ENCODE results near the gene PRKG1.

DNA sequence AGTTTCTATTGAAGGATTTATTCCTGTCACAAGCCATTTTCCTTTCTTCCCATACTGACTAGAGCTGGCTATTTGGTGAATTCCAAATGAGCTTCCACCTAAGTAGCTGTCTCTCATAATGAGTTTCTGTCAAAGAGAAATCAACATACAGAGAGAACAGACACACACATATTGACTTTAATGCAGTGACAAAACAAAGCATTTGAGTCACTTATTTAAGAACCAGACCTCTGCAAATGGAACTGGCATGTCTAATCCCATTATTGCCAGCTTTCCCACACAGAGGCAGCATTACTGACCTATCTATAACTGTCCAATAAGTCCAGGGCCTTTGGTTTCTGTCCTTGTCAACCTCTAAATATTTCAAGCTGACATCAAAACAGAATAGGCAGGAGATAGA lies 804.4 kb downstream of the PRKG1 start:
- TF ChIP-seq, protein P1, sequence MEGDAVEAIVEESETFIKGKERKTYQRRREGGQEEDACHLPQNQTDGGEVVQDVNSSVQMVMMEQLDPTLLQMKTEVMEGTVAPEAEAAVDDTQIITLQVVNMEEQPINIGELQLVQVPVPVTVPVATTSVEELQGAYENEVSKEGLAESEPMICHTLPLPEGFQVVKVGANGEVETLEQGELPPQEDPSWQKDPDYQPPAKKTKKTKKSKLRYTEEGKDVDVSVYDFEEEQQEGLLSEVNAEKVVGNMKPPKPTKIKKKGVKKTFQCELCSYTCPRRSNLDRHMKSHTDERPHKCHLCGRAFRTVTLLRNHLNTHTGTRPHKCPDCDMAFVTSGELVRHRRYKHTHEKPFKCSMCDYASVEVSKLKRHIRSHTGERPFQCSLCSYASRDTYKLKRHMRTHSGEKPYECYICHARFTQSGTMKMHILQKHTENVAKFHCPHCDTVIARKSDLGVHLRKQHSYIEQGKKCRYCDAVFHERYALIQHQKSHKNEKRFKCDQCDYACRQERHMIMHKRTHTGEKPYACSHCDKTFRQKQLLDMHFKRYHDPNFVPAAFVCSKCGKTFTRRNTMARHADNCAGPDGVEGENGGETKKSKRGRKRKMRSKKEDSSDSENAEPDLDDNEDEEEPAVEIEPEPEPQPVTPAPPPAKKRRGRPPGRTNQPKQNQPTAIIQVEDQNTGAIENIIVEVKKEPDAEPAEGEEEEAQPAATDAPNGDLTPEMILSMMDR (conservative IDR thresholded peaks at IDR 0.05; ENCODE audit: low read depth in 2 of 2) = no peak
- TF ChIP-seq POLR2AphosphoS5 (IDR thresholded peaks at IDR 0.05; ENCODE audit: low read depth) = no peak
- TF ChIP-seq, protein P2, sequence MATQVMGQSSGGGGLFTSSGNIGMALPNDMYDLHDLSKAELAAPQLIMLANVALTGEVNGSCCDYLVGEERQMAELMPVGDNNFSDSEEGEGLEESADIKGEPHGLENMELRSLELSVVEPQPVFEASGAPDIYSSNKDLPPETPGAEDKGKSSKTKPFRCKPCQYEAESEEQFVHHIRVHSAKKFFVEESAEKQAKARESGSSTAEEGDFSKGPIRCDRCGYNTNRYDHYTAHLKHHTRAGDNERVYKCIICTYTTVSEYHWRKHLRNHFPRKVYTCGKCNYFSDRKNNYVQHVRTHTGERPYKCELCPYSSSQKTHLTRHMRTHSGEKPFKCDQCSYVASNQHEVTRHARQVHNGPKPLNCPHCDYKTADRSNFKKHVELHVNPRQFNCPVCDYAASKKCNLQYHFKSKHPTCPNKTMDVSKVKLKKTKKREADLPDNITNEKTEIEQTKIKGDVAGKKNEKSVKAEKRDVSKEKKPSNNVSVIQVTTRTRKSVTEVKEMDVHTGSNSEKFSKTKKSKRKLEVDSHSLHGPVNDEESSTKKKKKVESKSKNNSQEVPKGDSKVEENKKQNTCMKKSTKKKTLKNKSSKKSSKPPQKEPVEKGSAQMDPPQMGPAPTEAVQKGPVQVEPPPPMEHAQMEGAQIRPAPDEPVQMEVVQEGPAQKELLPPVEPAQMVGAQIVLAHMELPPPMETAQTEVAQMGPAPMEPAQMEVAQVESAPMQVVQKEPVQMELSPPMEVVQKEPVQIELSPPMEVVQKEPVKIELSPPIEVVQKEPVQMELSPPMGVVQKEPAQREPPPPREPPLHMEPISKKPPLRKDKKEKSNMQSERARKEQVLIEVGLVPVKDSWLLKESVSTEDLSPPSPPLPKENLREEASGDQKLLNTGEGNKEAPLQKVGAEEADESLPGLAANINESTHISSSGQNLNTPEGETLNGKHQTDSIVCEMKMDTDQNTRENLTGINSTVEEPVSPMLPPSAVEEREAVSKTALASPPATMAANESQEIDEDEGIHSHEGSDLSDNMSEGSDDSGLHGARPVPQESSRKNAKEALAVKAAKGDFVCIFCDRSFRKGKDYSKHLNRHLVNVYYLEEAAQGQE (IDR thresholded peaks at IDR 0.05; ENCODE audit: unreplicated experiment) = no peak
- no peak for TF ChIP-seq CREB1 (CRISPR knock-in tag; IDR thresholded peaks at IDR 0.05; ENCODE audit: low read depth)
- TF ChIP-seq EZH2 (IDR thresholded peaks at IDR 0.05; ENCODE audit: low read depth, unreplicated experiment) = no peak
- no peak for TF ChIP-seq EZH2phosphoT487 (IDR thresholded peaks at IDR 0.05; ENCODE audit: unreplicated experiment)
- no peak for TF ChIP-seq JUNB (IDR thresholded peaks at IDR 0.05; ENCODE audit: unreplicated experiment)
- no peak for TF ChIP-seq ZNF331 (CRISPR knock-in tag; IDR thresholded peaks at IDR 0.05; ENCODE audit: low read depth)
- TF ChIP-seq, protein P3, sequence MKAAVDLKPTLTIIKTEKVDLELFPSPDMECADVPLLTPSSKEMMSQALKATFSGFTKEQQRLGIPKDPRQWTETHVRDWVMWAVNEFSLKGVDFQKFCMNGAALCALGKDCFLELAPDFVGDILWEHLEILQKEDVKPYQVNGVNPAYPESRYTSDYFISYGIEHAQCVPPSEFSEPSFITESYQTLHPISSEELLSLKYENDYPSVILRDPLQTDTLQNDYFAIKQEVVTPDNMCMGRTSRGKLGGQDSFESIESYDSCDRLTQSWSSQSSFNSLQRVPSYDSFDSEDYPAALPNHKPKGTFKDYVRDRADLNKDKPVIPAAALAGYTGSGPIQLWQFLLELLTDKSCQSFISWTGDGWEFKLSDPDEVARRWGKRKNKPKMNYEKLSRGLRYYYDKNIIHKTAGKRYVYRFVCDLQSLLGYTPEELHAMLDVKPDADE (IDR thresholded peaks at IDR 0.05) = no peak

Measured in GM23338 (cell line).